WERI-Rb-1 (cell line): ENCODE data around the gene FNDC8.
"Not testable (repeated sequence)": the region's sequence is repeated elsewhere in the genome, so short reads cannot be mapped to it uniquely, and the experiment has no call there.

Experiments
- DNase-seq: peaks from one replicate; pipeline ENCODE4 v3.0.0-alpha.2; 2020
- H3K27ac ChIP-seq: fragments of 250-450 bp; sonication (Bioruptor Pico); 2 replicates; pipeline ENCODE4 v1.5.1; 2020; ENCODE audit warnings: mild to moderate bottlenecking, moderate library complexity
- H3K27me3 ChIP-seq: fragments of 250-450 bp; sonication (Bioruptor Pico); 2 replicates; pipeline ENCODE4 v1.5.1; 2021; ENCODE audit warnings: mild to moderate bottlenecking, low read depth, moderate library complexity; ENCODE audit not compliant: insufficient read depth, severe bottlenecking
- H3K36me3 ChIP-seq: fragments of 250-450 bp; sonication (Bioruptor Pico); 2 replicates; pipeline ENCODE4 v1.5.1; 2020; ENCODE audit warnings: mild to moderate bottlenecking, moderate library complexity
- H3K4me3 ChIP-seq: 2 replicates; pipeline ENCODE4 v1.5.1; 2011; ENCODE audit warnings: low read depth, mild to moderate bottlenecking, control low read depth, low read length
- H3K9me3 ChIP-seq: fragments of 250-450 bp; sonication (Bioruptor Pico); 2 replicates; pipeline ENCODE4 v1.5.1; 2021; ENCODE audit warnings: mild to moderate bottlenecking, moderate library complexity; ENCODE audit not compliant: severe bottlenecking
- TF ChIP-seq, protein P1 (sequence below): IDR thresholded peaks from 2 replicates; pipeline ENCODE4 v1.5.1; 2011; ENCODE audit warnings: low read depth, mild to moderate bottlenecking, control low read depth, inconsistent platforms, low read length

FNDC8 gene

DNA sequence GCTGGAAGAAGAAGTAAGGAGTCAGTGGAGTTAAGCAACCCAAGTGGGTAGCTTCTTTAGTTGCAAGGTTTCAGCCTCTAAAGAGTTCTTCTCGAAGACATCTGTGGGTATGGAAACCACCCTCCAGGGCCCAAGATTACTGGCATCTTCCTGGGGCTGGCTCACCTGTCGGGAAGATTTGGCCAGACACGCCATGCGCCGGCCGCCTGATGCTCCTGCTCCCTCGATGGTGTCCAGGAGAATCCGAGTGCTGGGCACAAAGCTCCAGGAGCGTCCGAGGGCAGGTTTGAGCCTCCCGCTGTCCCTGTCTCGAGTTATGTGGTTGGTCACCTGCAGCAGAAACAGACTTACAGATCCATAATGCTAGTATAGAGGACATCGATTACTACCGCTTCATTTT is 20.4 kb upstream of the FNDC8 start:
- TF ChIP-seq, protein P1, sequence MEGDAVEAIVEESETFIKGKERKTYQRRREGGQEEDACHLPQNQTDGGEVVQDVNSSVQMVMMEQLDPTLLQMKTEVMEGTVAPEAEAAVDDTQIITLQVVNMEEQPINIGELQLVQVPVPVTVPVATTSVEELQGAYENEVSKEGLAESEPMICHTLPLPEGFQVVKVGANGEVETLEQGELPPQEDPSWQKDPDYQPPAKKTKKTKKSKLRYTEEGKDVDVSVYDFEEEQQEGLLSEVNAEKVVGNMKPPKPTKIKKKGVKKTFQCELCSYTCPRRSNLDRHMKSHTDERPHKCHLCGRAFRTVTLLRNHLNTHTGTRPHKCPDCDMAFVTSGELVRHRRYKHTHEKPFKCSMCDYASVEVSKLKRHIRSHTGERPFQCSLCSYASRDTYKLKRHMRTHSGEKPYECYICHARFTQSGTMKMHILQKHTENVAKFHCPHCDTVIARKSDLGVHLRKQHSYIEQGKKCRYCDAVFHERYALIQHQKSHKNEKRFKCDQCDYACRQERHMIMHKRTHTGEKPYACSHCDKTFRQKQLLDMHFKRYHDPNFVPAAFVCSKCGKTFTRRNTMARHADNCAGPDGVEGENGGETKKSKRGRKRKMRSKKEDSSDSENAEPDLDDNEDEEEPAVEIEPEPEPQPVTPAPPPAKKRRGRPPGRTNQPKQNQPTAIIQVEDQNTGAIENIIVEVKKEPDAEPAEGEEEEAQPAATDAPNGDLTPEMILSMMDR: no peak
- Histone ChIP-seq H3K9me3 (no peaks in the 10 kb centered on the region), H3K27me3 (no peaks in the 10 kb centered on the region), H3K36me3 (peaks cover 11% of the 10 kb centered on the region), H3K27ac (no peak overlapping the region), H3K4me3 (no peak overlapping the region)
- DNase-seq: no peak

DNA sequence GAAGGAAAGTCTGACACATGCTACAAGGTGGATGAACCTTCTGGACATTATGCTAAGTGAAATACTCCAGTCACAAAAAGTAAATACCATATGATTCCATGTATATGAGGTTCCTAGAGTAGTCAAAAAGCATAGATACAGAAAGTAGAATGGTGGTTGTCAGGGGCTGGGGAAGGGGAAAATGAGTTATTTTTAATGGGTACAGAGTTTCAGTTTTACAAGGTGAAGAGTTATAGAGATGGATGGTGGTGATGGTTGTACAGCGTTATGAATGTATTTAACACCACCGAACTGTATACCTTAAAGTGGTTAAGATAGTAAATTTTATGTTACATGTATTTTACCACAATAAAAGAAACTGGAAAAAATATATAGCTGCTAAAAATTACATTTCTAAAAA is 19.7 kb upstream of the FNDC8 start:
- Histone ChIP-seq H3K36me3 (peaks cover 14% of the 10 kb centered on the region), H3K4me3 (no peak overlapping the region), H3K9me3 (no peaks in the 10 kb centered on the region), H3K27ac (no peak overlapping the region), H3K27me3 (no peaks in the 10 kb centered on the region)
- no peak for DNase-seq
- TF ChIP-seq, protein P1: no peak

DNA sequence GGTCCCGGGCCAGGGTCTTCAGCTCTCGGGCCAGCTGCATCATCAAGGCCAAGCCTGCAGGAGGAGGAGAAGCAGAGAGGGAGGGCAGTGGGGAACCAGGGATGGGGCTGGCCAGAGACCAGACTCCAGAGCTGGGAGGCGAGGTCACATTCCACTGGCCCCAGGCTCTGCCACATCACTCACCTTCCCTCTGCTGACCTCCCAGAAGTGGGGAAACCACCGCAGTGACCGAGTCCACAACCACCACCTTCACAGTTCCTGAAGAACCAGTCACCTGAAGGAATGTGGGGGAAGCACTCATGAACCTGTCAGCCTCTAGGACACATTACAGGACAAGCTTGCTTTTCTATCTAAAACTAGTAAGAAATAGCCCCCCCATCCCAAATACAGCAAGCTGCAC is 18.1 kb upstream of the FNDC8 start:
- H3K4me3 ChIP-seq: no peak overlapping the region
- H3K27ac ChIP-seq: no peak overlapping the region
- H3K27me3 ChIP-seq: no peaks in the 10 kb centered on the region
- DNase-seq: no peak
- no peaks in the 10 kb centered on the region for H3K9me3 ChIP-seq
- peaks cover 14% of the 10 kb centered on the region for H3K36me3 ChIP-seq
- TF ChIP-seq, protein P1: no peak

DNA sequence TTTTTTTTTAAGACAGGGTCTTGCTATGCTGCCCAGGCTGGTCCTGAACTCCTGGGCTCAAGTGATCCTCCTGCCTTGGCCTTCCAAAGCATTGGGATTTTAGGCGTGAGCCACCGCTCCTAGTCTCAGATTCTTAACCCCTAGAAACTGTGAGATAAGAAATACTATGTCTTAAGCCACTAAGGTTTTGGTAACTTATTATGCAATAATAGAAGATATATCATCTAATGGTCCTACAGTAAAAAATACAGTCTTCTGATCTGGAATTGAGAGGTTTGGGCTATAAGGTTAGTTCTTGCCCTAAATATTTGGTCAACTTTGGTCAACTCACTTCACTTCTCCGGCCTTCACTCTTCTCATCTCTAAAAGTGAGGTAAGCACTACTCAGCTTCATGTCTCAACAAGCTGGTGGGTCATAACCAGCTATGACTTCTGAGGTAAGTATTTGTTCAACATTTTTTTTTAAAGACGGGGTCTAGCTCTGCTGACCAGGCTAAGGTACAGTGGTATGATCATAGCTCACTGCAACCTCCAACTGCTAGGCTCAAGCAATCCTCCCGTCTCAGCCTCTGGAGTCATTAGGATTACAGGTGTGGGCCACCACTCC is 16.5 kb upstream of the FNDC8 start:
- no peak overlapping the region for H3K27ac ChIP-seq
- no peak overlapping the region for H3K4me3 ChIP-seq
- no peaks in the 10 kb centered on the region for H3K9me3 ChIP-seq
- no peaks in the 10 kb centered on the region for H3K27me3 ChIP-seq
- DNase-seq: no peak
- TF ChIP-seq, protein P1: no peak
- H3K36me3 ChIP-seq: peaks cover 14% of the 10 kb centered on the region

DNA sequence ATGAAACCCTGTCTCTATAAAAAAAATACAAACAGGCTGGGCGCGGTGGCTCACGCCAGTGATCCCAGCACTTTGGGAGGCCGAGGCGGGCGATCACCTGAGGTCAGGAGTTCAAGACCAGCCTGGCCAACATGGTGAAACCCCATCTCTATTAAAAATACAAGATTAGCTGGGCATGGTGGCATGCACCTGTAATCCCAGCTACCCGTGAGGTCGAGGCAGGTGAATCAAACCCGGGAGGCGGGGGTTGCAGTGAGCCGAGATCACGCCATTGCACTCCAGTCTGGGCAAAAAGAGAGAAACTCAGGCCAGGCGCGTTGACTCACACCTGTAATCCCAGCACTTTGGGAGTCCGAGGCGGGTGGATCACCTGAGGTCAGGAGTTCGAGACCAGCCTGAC is 10.6 kb upstream of the FNDC8 start:
- H3K4me3 ChIP-seq, H3K27ac ChIP-seq, H3K36me3 ChIP-seq, H3K9me3 ChIP-seq, H3K27me3 ChIP-seq, DNase-seq: not testable (repeated sequence)

DNA sequence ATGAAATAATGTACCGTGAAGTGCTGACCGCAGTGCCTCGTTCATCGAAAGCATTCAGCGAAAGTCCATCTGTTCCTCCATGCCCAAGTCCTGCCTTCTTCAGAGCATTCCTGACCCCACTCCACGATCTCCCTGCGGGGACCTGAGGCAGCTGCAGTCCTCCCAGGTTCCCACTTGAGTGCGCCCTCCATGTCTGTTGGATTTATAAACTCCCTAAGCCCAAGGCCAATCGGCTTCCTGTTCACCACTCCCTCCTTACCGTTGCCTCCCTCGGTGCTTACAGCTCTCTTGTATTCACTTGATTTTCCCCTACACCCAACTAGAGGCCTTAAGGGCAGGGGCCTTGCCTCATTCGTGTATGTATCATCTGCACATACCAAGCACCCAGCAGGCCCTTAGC is 4.6 kb upstream of the FNDC8 start:
- TF ChIP-seq, protein P1: peak; percentile 28; the same call in 1 of the 2 replicates
- H3K9me3 ChIP-seq: no peaks in the 10 kb centered on the region
- H3K27ac ChIP-seq: no peak overlapping the region
- peak; percentile 21 for DNase-seq
- no peak overlapping the region for H3K4me3 ChIP-seq
- H3K27me3 ChIP-seq: no peaks in the 10 kb centered on the region
- H3K36me3 ChIP-seq: peaks cover 3% of the 10 kb centered on the region; the same call in 1 of the 2 replicates
